Cardiac septum (tissue), 1 donor: ENCODE data around the gene PGC. TPM values are rescaled to one million over a fixed set of nuclear protein-coding genes. Genes with fewer than 3 reads are reported as not detected.

Experiments
- DNase-seq: peaks from one replicate; pipeline ENCODE4 v3.0.0-alpha.2; 2020; ENCODE audit warnings: low spot score
- intact Hi-C: fragments of 100-400 bp; cut with DNase I; formaldehyde crosslinking; loops from one replicate; pipeline ENCODE4 v1.14.0; 2022
- total RNA-seq: library from RNA; stranded (reverse); fragmentation: NEBNext Ultra II Directional; extraction: Animal tissue kit (Norgen Biotek cat#: 25700); gene quantifications from one replicate; pipeline ENCODE4 v1.2.1, GENCODE V29; 2021
- donor health status: DM: no; HTN: no; CAD: no.

PGC gene
- total RNA-seq, 1 donor from 2014 or later: not detected

DNA sequence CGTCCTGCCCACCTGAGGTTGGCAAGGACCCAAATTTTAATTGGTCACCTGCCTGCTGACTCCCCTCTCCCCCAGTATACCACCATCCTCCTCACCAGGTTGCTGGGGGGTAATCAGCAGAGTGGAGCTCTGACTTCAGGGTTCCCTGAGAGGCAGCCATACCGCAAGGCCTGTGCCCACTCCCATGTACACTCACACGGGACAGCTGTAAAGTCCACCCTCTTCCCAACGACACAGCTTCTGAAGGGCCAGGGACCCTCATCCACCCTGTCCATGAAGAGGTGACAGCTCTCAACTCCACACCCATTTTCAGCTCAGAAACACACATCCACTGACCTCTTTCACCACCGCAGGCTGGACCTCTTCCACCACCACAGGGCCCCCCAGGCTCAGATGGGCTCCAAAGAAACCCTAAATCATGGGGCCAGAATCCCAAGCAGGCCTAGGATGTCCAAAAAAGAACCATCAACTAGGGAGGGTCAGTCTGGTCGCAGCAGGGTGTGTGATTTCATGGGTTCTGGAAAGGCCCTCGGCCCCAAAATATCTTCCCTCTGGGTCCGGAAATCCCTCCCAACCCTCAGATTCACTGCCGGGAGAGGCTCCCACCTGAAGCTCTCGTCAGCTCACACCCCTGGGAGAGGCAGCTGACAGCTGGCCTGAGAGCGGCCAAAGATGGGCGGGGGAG lies 41.7 kb downstream of the PGC start:
- no peak for DNase-seq
- intact Hi-C loops: loop anchor here (5.0 to 10.0 kb wide), 2 partner anchors 72 to 339 kb away; partner anchors contain the start of gene FRS3

DNA sequence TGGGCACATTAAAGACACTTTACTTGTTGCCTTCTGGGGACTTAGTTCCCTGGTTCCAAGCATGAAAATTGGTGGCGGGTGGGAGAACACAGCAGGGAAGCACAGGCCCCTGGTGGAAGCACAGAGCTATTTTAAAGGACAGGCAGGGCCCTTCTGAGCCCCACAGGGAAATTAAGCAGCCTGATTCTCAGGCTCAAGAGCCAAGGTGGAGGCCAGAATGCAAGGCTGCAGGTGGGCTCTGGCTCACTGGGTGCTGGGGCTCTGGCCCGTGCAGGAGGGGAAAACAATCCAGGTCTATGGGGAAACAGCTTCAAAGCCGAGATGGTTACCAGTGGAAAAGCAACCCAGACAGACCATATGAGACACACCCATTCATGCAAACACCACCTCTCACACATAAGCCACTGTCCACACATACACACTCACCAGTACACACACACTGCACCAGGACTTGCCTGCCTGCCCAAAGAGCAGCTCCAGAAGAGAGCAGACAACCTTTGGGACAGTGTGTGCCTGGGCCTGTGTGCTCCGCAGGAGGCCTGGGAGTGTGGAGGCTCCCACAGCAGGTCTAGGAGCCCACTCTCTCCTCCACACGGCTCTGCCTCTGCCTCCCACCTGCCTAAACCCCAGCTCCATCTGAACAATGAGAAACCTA lies 42.4 kb downstream of the PGC start:
- no peak for DNase-seq
- intact Hi-C loops: loop anchor here (5.0 to 10.0 kb wide), 2 partner anchors 73 to 340 kb away; partner anchors contain the start of gene FRS3

DNA sequence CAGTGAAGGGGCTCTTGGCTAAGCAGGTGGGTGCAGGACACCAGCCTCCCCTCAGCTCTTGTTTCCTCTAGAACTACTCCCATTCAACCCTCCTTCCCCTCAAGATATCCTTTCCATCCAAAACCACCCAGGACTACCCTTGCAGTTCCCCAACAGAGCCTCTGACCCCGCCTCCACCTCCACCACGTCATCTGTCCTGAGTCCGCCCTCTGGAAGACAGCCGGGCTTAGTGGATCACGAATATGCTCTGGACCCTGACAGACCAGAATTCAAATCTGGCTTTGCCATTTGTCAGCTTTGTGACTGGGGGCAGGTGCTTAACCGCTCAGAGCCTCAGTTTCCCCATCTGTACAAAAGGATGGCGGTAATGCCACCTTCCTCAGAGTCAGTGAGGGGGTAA lies 43.2 kb downstream of the PGC start:
- intact Hi-C loops: loop anchor here (10.0 kb wide), 1 partner anchor 341 kb away; no protein-coding TSS in a partner anchor
- no peak for DNase-seq

DNA sequence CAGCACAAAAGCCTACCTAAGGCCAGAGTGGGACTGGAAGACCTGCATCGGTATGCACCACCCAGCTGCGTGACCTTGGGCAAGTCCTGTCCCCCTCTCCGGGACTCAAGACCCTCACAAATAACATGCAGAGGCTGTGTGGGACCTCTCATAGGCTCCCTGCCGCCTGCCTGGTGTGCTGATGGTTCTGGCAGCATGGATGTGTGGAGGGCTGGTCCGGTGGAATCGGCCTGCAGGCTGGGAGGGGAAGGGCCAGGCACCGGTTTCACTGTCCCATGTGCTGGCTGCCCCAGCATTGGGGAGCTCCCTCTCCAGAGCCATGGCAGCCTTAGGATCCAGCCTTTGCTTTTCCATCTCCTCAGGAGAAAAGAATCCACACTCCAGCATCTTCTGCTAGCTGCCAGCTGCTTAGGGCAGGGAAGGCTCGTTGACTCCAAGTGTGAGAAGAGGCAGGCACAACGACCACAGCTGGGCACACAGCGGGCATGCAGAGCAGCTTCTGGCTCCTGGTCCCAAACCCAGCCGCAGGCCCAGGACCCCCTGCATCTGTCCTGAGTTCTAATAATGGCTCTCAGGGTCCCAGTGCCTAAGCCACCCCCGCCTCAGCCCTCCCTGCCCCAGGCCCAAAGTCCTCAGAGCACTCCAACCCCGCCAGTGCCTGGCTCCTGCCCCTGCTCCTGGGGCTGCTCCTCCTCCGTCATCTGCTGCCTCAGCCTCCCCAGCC lies 44.3 kb downstream of the PGC start:
- DNase-seq: no peak
- intact Hi-C loops: loop anchor here (10.0 kb wide), 1 partner anchor 342 kb away; no protein-coding TSS in a partner anchor

DNA sequence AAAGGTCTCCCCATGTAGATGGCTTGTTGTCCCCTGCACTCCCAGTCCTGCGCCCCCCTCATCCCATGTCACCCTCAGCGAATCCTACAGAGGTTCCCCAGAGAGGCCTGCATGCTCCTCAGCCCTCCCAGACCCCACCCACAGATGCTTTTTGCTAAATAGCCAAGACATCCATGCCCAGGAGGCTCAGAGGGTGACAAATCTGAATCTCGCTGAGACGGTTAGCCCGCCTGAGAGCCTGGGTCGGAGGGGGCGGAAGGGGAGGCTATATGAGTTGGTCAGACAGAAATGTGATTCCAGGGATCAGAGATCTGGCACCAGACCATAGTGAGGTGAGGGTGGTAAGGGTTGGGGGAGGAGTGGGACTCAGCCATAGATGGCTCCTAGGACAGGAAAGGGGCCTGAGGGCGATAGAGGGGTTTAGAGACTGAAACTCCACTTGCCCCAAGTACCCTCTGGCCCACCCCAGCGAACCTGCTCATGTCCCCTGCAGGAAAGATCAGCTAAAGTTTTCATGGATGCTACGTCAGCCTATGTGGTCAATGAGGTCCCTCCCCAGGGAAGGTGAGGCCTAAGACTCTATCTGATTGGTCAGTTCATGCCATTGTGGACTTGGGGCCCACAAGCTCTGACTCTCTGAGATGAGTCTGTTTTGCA lies 45.0 kb downstream of the PGC start:
- intact Hi-C loops: loop anchor here (10.0 kb wide), 1 partner anchor 343 kb away; no protein-coding TSS in a partner anchor
- no peak for DNase-seq

DNA sequence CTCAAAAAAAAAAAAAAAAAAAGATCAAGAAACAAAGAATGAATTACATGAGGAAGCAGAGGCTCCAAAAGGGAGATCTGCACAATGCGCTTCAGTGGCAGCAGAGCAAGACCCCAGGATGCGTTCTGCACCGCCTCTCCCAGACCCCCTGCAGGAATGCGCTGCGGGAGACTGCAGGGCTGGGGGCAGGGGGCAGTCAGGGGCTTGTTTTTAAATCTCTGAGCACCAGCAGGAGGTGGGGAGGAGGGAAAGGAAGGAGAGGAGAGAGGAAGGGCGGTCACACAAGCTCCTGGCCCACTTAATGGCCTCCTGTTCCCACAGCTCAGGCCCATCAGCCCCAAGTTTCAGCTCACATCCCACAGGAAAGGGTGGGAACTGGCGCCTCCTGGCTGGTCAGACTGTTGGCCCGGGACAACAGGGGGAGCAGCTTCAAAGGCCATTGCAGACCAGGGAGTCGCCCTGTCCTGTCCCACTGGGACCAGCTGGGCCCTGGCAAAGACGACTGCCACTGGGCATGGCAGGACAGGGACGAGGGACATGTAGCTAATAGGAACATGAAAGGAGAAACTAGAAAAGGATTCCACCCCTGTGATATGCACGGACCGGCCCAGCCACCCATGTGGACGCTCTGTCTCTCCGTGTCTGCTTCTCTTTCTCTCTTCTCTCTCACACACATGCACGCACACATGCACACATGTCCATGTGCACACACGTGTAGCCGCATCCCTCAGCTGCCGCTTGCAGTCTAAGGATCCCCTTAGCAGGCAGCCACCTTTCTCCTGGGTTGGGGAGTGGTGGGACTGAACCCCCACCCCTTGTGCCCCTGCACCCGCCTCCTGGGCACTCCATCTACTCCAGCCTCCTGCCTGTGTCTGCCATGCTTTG lies 46.5 kb downstream of the PGC start:
- intact Hi-C loops: loop anchor here (10.0 kb wide), 1 partner anchor 344 kb away; no protein-coding TSS in a partner anchor
- DNase-seq: no peak

DNA sequence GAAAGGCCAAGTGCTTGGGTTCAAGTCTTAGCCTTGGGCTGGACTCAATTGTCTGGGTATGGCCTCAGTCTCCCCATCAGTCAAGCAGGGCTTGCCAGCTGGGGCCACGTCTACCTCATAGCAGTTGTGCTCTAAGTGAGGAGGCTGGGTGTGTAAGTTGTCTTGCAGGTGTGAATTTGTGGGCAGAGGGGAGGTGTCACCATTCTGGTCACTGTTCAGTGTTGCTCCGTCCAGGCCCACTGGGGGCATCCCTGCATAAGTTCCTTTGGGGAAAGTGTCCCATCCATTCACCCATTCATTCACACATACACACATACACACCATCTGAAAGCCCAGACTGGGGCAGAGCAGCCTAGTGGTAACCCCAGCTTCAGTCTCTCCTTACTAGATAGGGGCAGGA lies 48.1 kb downstream of the PGC start:
- no peak for DNase-seq
- intact Hi-C loops: no loop called here

DNA sequence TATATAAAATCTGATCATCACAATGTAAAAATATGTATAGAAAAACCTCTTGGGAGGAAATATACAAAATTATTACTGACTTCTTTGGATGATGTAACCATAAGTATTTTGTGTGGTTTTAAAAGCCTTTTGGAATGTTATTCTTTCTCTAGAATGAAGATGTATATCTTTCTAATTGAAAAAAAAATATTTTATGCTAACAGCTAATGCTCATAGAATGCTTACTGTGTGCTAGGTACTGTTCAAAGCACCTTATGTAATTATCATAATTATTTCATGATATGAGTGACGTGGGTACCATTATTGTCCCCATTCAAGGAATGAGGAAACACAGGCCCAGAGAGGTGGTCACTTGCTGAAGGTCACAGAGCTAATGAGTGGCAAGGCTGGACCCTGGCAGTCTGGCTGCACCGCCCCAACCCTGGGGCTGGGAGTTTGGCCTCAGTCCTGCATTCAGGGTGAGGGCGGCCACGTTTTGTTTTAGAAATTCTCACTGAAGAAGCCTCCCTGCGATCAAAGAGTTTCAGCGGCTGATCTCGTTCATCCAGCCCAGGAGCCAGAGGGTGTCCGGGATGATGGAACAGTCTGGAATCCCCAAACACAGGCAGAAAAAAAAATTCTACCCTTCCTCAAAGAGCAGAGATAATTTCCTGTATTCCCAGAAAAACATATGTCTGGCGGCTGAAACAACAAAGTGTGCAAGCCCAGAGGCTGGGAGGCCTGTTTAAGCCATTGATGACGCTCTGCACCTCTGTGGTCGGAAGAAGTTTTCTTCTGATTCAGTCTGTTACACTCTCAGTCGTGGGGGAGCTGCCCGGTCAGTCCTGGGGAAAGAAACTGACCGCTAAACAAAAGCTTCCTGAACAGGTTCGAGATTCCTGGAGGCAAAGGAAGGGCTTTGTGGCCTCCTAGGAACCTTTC lies 49.1 kb downstream of the PGC start:
- no peak for DNase-seq
- intact Hi-C loops: no loop called here

DNA sequence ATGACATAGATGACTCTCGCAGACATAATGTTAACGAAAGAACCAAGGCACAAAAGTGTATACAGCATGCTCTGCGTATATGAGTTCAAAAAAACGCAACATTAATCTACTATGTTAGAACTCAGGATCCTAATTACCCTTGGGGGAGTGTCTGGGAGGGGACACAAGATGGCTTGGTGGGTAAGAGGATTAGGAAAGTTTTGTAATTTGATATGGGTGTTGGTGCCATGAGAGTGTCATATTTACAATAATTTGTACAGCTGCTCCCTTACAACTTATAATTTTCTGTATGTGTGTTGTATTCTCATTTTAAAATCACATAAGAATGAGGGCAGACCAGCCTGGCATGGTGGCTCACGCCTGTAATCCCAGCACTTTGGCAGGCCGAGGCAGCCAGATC lies 50.4 kb downstream of the PGC start:
- intact Hi-C loops: no loop called here
- no peak for DNase-seq

DNA sequence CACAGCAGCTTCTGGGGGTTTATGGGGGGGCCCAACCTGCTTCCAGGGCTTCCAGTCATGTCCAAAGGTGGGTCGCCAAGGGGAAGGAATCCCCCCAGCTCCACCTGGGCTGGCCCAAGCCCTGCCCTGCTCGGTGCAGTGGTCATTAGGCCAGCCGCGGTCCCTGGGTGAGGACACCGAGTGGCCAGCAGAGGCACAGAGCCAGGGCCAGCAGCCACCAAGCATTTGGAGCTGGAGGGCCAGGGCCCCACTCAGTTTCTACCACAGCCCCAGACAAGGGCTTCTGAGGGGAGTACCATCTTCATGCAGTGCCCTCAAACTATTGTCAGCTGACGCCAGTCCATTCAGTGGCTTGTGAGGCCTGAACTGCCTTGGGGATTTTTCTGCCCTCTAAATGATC lies 51.4 kb downstream of the PGC start:
- no peak for DNase-seq

DNA sequence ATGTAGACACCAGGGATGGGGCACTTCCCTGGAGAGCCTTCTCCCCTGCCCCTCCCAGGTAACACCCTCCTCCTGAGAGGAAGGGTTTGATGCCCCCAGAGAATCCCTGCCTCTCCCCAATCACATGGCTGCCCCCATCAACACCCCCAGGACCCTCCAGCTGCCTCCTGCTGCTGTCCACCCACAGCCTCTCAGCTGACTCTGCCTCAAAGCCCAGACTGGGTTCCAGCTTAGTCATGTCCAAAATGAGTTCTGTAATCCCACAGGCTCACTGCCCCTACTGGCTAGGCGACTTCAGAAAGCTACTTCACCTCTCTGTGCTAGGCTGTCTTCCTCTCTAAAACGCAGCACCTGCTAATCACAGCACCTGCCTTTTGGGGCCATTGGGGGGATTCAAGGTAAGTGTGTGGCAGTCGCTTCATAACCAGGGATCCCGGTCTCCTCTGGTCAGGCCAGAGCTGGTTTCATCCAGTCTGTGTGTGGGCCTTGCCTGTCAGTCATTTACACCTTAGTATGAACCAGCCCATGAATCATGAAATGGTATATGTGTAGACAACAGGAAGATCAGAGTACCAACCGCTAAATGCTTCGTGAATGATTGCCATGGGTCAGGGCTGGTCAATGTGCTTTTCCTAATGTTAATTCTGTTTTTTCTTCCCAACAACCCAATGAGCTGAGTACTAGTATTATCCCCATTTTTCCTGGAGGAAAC lies 52.2 kb downstream of the PGC start:
- no peak for DNase-seq
- intact Hi-C loops: no loop called here

More for the DNA sequence above, 51.4 kb downstream of the PGC start:
- intact Hi-C loops: no loop called here

DNA sequence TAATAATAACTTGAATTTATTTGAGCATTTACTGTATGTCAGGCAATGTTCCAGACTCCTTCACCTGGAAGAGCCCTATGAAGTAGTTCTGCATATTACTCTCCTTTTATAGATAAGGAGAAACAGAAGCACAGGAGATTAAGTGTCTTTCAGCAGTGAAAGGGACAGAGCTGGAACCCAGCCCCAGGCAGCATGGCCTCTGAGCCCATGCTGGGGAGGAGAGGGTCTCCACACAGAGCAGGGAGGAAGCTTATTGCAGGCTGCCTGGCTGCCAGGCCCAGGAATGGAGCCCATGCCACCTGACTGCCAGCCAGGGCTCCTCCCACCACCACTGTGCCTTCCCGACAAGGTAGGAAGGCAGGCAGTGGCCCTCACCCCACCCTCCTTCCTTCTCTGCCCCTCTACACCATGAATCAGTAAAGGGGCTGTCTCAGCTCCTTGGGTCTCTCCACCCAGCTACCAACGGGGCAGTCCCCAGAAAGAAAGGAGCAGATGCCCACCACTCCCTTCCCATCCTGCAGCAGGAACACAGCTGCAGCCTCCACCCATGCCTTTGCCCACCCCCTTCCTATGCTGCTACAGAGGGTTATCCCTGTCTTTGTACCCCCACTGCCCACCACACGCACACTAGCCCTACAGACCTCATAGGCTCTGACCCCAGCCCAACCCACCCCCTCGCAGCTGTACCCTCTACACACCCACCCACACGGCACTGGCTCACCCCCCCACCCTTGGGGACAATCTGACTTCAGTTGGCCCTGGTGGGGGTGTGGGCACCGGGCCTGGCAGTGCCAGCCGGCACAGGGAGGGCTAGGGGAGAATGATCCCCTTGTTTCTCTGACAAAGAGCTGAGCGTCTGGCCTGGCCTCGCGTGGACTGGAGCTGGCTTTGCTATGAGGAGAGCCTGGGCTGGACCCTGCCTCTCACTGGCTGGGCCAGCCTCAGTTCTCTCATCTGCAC lies 53.6 kb downstream of the PGC start:
- no peak for DNase-seq
- intact Hi-C loops: no loop called here

DNA sequence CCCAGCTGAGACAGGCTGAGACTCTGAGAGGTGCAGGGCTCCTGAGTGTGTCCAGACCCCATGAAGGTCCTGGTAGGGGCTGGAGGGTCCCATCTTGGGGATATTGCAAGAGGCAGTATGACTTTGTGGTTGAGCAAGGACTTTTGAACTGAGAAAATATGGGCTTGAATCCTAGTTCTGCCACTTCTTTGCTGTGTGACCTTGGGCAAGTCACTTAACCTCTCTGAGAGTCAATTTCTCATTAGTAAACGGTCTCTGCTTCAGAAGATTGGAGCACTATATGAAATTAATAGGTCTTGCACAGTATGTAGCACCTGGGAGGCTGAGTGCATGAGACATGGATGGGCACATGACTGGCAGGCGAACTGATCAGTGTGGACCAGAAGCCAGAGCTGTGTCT lies 54.5 kb downstream of the PGC start:
- no peak for DNase-seq
- intact Hi-C loops: no loop called here

DNA sequence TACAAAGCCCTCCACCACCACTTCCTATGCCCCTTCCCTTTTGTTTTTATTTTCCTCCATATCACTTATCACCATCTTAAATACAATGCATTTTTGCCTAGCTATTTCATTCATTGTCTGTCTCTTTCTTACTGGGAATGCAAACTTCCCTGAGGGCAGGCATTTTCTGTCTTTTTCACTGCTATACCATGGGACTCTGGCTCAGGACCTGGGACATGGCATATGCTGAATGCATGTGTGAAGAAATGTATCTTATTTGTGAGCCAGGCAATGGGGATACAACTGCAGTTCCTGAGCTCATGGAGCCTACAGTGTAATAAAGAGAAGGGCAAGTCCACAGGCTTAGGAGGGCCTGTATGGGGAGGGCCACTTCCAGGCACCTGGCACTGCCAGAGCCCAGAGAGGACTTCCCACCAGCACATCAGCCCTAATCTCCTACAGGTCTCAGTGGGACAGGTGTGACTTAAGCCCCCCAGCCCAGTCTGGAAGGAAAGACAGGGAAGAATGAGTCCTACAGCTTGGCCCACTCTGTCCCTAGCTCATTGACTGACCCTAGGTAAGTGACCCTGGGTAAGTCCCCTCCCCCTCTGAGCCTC lies 55.0 kb downstream of the PGC start:
- intact Hi-C loops: no loop called here
- DNase-seq: no peak

DNA sequence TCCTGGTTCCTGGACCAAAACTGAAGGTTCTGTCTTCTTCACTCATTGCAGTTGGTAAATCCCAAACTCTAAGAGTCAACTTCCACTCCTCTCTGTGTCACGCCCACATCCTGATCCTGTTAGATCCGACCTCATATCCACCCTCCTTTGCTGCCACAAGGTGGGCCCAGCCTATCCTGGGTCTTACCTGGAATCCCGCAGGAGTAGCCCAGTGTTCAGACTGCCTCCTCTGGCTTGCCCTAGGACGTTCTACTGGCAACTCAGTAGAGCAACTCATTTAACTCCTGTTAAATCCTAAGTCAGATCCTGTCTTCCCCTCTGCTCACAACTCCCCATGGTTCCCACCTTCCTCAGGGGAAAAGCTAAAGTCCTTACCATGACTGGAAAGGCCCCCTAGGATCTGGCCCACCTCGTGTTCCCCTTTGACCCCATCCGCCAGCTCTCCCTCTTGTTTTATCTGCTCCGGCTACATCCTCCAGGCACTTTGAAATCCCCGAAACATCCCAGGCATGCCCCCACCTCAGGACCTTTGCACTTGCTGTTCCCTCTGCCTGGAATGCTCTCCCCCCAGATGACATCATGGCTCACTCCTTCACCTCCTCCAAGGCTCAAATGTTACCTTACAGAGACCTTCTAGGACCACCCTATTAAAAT lies 55.6 kb downstream of the PGC start:
- DNase-seq: no peak
- intact Hi-C loops: no loop called here
